H9 (cell line): ENCODE data around the gene BTG4. TPM values are rescaled to one million over a fixed set of nuclear protein-coding genes. Genes with fewer than 3 reads are reported as not detected.

Experiments used
- DNase-seq: peaks from one replicate; pipeline ENCODE4 v3.0.0-alpha.2; 2017
- H2AFZ ChIP-seq: one replicate; pipeline ENCODE4 v1.6.1; 2013; ENCODE audit warnings: mild to moderate bottlenecking, low read length, control low read depth, moderate library complexity
- H2AK5ac ChIP-seq: 2 replicates; pipeline ENCODE4 v1.6.1; 2013; ENCODE audit warnings: low read length, control low read depth, mixed read lengths; ENCODE audit not compliant: insufficient read length
- H2BK120ac ChIP-seq: one replicate; pipeline ENCODE4 v1.6.1; 2013; ENCODE audit warnings: low read depth, mild to moderate bottlenecking, low read length, control low read depth, inconsistent platforms; ENCODE audit not compliant: poor library complexity, severe bottlenecking
- H2BK12ac ChIP-seq: 2 replicates; pipeline ENCODE4 v1.6.1; 2013; ENCODE audit warnings: low read length, control low read depth, mixed read lengths, low read depth; ENCODE audit not compliant: insufficient read length
- H2BK15ac ChIP-seq: 2 replicates; pipeline ENCODE4 v1.6.1; 2013; ENCODE audit warnings: low read depth, low read length, control low read depth
- H2BK20ac ChIP-seq: one replicate; pipeline ENCODE4 v1.6.1; 2013; ENCODE audit warnings: low read depth, mild to moderate bottlenecking, low read length, control low read depth, inconsistent platforms; ENCODE audit not compliant: poor library complexity, severe bottlenecking
- H2BK5ac ChIP-seq: 2 replicates; pipeline ENCODE4 v1.6.1; 2013; ENCODE audit warnings: low read length, control low read depth, mixed read lengths; ENCODE audit not compliant: insufficient read length
- H3K14ac ChIP-seq: 2 replicates; pipeline ENCODE4 v1.6.1; 2013; ENCODE audit warnings: low read length, control low read depth; ENCODE audit not compliant: insufficient read depth
- H3K18ac ChIP-seq: 2 replicates; pipeline ENCODE4 v1.6.1; 2013; ENCODE audit warnings: low read depth, mild to moderate bottlenecking, mixed read lengths, low read length, control low read depth; ENCODE audit not compliant: insufficient read length
- H3K23ac ChIP-seq: 2 replicates; pipeline ENCODE4 v1.6.1; 2013; ENCODE audit warnings: low read length, control low read depth, mixed read lengths, low read depth; ENCODE audit not compliant: insufficient read length
- H3K23me2 ChIP-seq: 2 replicates; pipeline ENCODE4 v1.6.1; 2013; ENCODE audit warnings: low read depth, mild to moderate bottlenecking, mixed read lengths, low read length, control low read depth; ENCODE audit not compliant: insufficient read length, poor library complexity, severe bottlenecking
- H3K27ac ChIP-seq: 2 replicates; pipeline ENCODE4 v1.5.1; 2013; ENCODE audit warnings: low read length, control low read depth, mixed read lengths, low read depth; ENCODE audit not compliant: insufficient read length
- H3K27me3 ChIP-seq: 2 replicates; pipeline ENCODE4 v1.6.1; 2013; ENCODE audit warnings: low read length, control low read depth, inconsistent platforms; ENCODE audit not compliant: insufficient read depth
- H3K4ac ChIP-seq: 2 replicates; pipeline ENCODE4 v1.6.1; 2013; ENCODE audit warnings: low read depth, mild to moderate bottlenecking, control low read depth, inconsistent platforms, low read length, moderate library complexity
- H3K4me1 ChIP-seq: 2 replicates; pipeline ENCODE4 v1.6.1; 2013; ENCODE audit warnings: low read length, control low read depth, inconsistent platforms; ENCODE audit not compliant: insufficient read depth
- H3K4me2 ChIP-seq: 2 replicates; pipeline ENCODE4 v1.6.1; 2013; ENCODE audit warnings: low read length, control low read depth, mixed read lengths; ENCODE audit not compliant: insufficient read length, insufficient read depth
- H3K56ac ChIP-seq: 2 replicates; pipeline ENCODE4 v1.6.1; 2013; ENCODE audit warnings: low read depth, mild to moderate bottlenecking, mixed read lengths, low read length, control low read depth; ENCODE audit not compliant: insufficient read length
- H3K79me1 ChIP-seq: 2 replicates; pipeline ENCODE4 v1.6.1; 2013; ENCODE audit warnings: low read depth, mild to moderate bottlenecking, moderate library complexity, low read length, control low read depth, inconsistent platforms; ENCODE audit not compliant: insufficient read depth, poor library complexity, severe bottlenecking
- H3K79me2 ChIP-seq: 2 replicates; pipeline ENCODE4 v1.6.1; 2013; ENCODE audit warnings: low read length, control low read depth, inconsistent platforms; ENCODE audit not compliant: insufficient read depth
- H3K9ac ChIP-seq: 2 replicates; pipeline ENCODE4 v1.6.1; 2013; ENCODE audit warnings: low read length, control low read depth, mixed read lengths; ENCODE audit not compliant: insufficient read length; ENCODE audit errors: extremely low read depth
- H3K9me3 ChIP-seq: one replicate; pipeline ENCODE4 v1.6.1; 2013; ENCODE audit warnings: low read depth, low read length, inconsistent platforms; ENCODE audit not compliant: control insufficient read depth
- H3T11ph ChIP-seq: one replicate; pipeline ENCODE4 v1.6.1; 2013; ENCODE audit warnings: mild to moderate bottlenecking, low read length, control low read depth, inconsistent platforms
- H4K20me1 ChIP-seq: one replicate; pipeline ENCODE4 v1.6.1; 2013; ENCODE audit not compliant: control insufficient read depth, insufficient read length, insufficient read depth
- H4K5ac ChIP-seq: 2 replicates; pipeline ENCODE4 v1.6.1; 2013; ENCODE audit warnings: low read depth, mild to moderate bottlenecking, mixed read lengths, low read length, control low read depth; ENCODE audit not compliant: insufficient read length
- H4K8ac ChIP-seq: replicated peaks from 2 replicates; pipeline ENCODE4 v1.6.1; 2013; ENCODE audit warnings: low read length, control low read depth, mixed read lengths, low read depth; ENCODE audit not compliant: insufficient read length
- H4K91ac ChIP-seq: 2 replicates; pipeline ENCODE4 v1.6.1; 2013; ENCODE audit warnings: low read depth, mild to moderate bottlenecking, moderate library complexity, mixed read lengths, low read length, control low read depth; ENCODE audit not compliant: insufficient read length
- H3K27ac Mint-ChIP-seq, 3 experiments: 2 replicates in 2 of 3; 3 replicates in 1 of 3; pipeline ENCODE4 v1.8.0; 2020 to 2021; ENCODE audit warnings: mixed read lengths in 3 of 3, mild to moderate bottlenecking in 1 of 3, moderate library complexity in 1 of 3
- H3K27me3 Mint-ChIP-seq: 2 replicates; pipeline ENCODE4 v1.8.0; 2021; ENCODE audit warnings: low read depth, mild to moderate bottlenecking, moderate library complexity, mixed read lengths
- H3K36me3 Mint-ChIP-seq, 3 experiments: 2 replicates in 2 of 3; 3 replicates in 1 of 3; pipeline ENCODE4 v1.8.0; 2020 to 2021; ENCODE audit warnings: low read depth in 3 of 3, mixed read lengths in 3 of 3; ENCODE audit not compliant: insufficient read depth in 1 of 3
- H3K4me1 Mint-ChIP-seq, 2 experiments: 2 replicates each; pipeline ENCODE4 v1.8.0; 2020; ENCODE audit warnings: mixed read lengths in 2 of 2
- H3K4me3 Mint-ChIP-seq, 2 experiments: 2 replicates in 1 of 2; 3 replicates in 1 of 2; pipeline ENCODE4 v1.8.0; 2020 to 2021; ENCODE audit warnings: mild to moderate bottlenecking in 2 of 2, mixed read lengths in 2 of 2, moderate library complexity in 1 of 2
- H3K9me3 Mint-ChIP-seq, 2 experiments: 2 replicates in 1 of 2; 3 replicates in 1 of 2; pipeline ENCODE4 v1.8.0; 2020; ENCODE audit warnings: mild to moderate bottlenecking in 2 of 2, mixed read lengths in 2 of 2, moderate library complexity in 1 of 2
- WGBS: extraction: QIAGEN DNeasy Blood & Tissue Kit; methylation state at CpG from one replicate; pipeline ENCODE4 v1.1.7; 2013; ENCODE audit warnings: missing lambda C conversion rate, low lambda C conversion rate, mixed read lengths; ENCODE audit not compliant: insufficient read length; ENCODE audit errors: extremely low coverage; 5-methylcytosine and 5-hydroxymethylcytosine counted together
- total RNA-seq: library from RNA; stranded (reverse); gene quantifications from 2 replicates; pipeline ENCODE4 v1.2.1, GENCODE V29; 2021
- TF ChIP-seq, protein P1 (sequence below): fragments of 200-600 bp; sonication (generic); conservative IDR thresholded peaks from 3 replicates; pipeline ENCODE4 v1.8.0; 2021; ENCODE audit warnings: antibody characterized with exemption, mild to moderate bottlenecking

BTG4 gene
- total RNA-seq, 1 experiment from 2014 or later, result not detected

DNA sequence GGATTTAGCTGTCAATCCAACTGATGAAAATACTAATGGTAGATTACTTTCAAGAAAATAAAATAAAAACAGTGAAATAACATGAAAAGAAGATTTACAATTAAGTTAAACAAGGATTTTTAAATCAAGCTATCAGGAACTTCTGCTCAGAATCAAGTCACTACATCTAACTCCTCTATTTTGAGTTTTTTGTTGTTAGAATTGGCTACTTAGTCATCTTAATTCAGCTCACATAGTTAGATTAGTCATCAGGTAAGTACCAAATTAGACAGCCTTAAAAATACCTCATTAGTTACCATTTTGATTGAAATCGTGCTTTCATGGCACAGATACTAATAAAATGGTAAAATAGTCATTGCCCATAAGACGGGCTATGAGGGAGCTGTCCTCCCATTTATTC, 35.8 kb downstream of the BTG4 start:
- no peak overlapping the region for H3K56ac ChIP-seq
- H3K4me2 ChIP-seq, result no peak overlapping the region
- no peaks in the 10 kb centered on the region for H3K23me2 ChIP-seq
- H3K79me2 ChIP-seq, result no peaks in the 10 kb centered on the region
- H4K8ac ChIP-seq, result no peak overlapping the region
- no peak overlapping the region for H4K5ac ChIP-seq
- no peak overlapping the region for H3K23ac ChIP-seq
- Mint-ChIP-seq H3K27ac (no peak overlapping the region), H3K36me3 (no peaks in the 10 kb centered on the region), H3K4me3 (no peak overlapping the region), H3K9me3 (no peaks in the 10 kb centered on the region), H3K27me3 (peaks cover 4% of the 10 kb centered on the region; the same call in 1 of the 2 replicates), H3K4me1 (no peaks in the 10 kb centered on the region)
- H2BK5ac ChIP-seq, result no peak overlapping the region
- no peak overlapping the region for H2BK12ac ChIP-seq
- H2BK120ac ChIP-seq, result no peak overlapping the region
- H3K18ac ChIP-seq, result no peak overlapping the region
- no peaks in the 10 kb centered on the region for H3K27me3 ChIP-seq
- H2AFZ ChIP-seq, result no peak overlapping the region
- H2BK15ac ChIP-seq, result no peak overlapping the region
- H4K91ac ChIP-seq, result no peak overlapping the region
- no peaks in the 10 kb centered on the region for H3K79me1 ChIP-seq
- H3K27ac ChIP-seq, result no peak overlapping the region
- H3K14ac ChIP-seq, result no peak overlapping the region
- TF ChIP-seq, protein P1, sequence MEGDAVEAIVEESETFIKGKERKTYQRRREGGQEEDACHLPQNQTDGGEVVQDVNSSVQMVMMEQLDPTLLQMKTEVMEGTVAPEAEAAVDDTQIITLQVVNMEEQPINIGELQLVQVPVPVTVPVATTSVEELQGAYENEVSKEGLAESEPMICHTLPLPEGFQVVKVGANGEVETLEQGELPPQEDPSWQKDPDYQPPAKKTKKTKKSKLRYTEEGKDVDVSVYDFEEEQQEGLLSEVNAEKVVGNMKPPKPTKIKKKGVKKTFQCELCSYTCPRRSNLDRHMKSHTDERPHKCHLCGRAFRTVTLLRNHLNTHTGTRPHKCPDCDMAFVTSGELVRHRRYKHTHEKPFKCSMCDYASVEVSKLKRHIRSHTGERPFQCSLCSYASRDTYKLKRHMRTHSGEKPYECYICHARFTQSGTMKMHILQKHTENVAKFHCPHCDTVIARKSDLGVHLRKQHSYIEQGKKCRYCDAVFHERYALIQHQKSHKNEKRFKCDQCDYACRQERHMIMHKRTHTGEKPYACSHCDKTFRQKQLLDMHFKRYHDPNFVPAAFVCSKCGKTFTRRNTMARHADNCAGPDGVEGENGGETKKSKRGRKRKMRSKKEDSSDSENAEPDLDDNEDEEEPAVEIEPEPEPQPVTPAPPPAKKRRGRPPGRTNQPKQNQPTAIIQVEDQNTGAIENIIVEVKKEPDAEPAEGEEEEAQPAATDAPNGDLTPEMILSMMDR, result no peak
- H2AK5ac ChIP-seq, result no peak overlapping the region
- WGBS, result no CpG with 5 or more reads among the region's 2 CpGs
- H2BK20ac ChIP-seq, result no peak overlapping the region
- DNase-seq, result no peak
- no peaks in the 10 kb centered on the region for H3K9me3 ChIP-seq
- H3T11ph ChIP-seq, result no peak overlapping the region
- H3K4me1 ChIP-seq, result no peaks in the 10 kb centered on the region
- no peak overlapping the region for H3K9ac ChIP-seq
- no peaks in the 10 kb centered on the region for H4K20me1 ChIP-seq
- H3K4ac ChIP-seq, result no peak overlapping the region
